H9 (cell line): ENCODE results near the gene IQSEC1. TPM values are rescaled to one million over a fixed set of nuclear protein-coding genes. Genes with fewer than 3 reads are reported as not detected.

Source experiments
- DNase-seq: peaks from one replicate; pipeline ENCODE4 v3.0.0-alpha.2; 2017
- H2AFZ ChIP-seq: one replicate; pipeline ENCODE4 v1.6.1; 2013; ENCODE audit warnings: mild to moderate bottlenecking, low read length, control low read depth, moderate library complexity
- H2AK5ac ChIP-seq: 2 replicates; pipeline ENCODE4 v1.6.1; 2013; ENCODE audit warnings: low read length, control low read depth, mixed read lengths; ENCODE audit not compliant: insufficient read length
- H2BK120ac ChIP-seq: one replicate; pipeline ENCODE4 v1.6.1; 2013; ENCODE audit warnings: low read depth, mild to moderate bottlenecking, low read length, control low read depth, inconsistent platforms; ENCODE audit not compliant: poor library complexity, severe bottlenecking
- H2BK12ac ChIP-seq: 2 replicates; pipeline ENCODE4 v1.6.1; 2013; ENCODE audit warnings: low read length, control low read depth, mixed read lengths, low read depth; ENCODE audit not compliant: insufficient read length
- H2BK15ac ChIP-seq: 2 replicates; pipeline ENCODE4 v1.6.1; 2013; ENCODE audit warnings: low read depth, low read length, control low read depth
- H2BK20ac ChIP-seq: one replicate; pipeline ENCODE4 v1.6.1; 2013; ENCODE audit warnings: low read depth, mild to moderate bottlenecking, low read length, control low read depth, inconsistent platforms; ENCODE audit not compliant: poor library complexity, severe bottlenecking
- H2BK5ac ChIP-seq: 2 replicates; pipeline ENCODE4 v1.6.1; 2013; ENCODE audit warnings: low read length, control low read depth, mixed read lengths; ENCODE audit not compliant: insufficient read length
- H3K14ac ChIP-seq: 2 replicates; pipeline ENCODE4 v1.6.1; 2013; ENCODE audit warnings: low read length, control low read depth; ENCODE audit not compliant: insufficient read depth
- H3K18ac ChIP-seq: 2 replicates; pipeline ENCODE4 v1.6.1; 2013; ENCODE audit warnings: low read depth, mild to moderate bottlenecking, mixed read lengths, low read length, control low read depth; ENCODE audit not compliant: insufficient read length
- H3K23ac ChIP-seq: 2 replicates; pipeline ENCODE4 v1.6.1; 2013; ENCODE audit warnings: low read length, control low read depth, mixed read lengths, low read depth; ENCODE audit not compliant: insufficient read length
- H3K23me2 ChIP-seq: 2 replicates; pipeline ENCODE4 v1.6.1; 2013; ENCODE audit warnings: low read depth, mild to moderate bottlenecking, mixed read lengths, low read length, control low read depth; ENCODE audit not compliant: insufficient read length, poor library complexity, severe bottlenecking
- H3K27ac ChIP-seq: 2 replicates; pipeline ENCODE4 v1.5.1; 2013; ENCODE audit warnings: low read length, control low read depth, mixed read lengths, low read depth; ENCODE audit not compliant: insufficient read length
- H3K27me3 ChIP-seq: 2 replicates; pipeline ENCODE4 v1.6.1; 2013; ENCODE audit warnings: low read length, control low read depth, inconsistent platforms; ENCODE audit not compliant: insufficient read depth
- H3K4ac ChIP-seq: 2 replicates; pipeline ENCODE4 v1.6.1; 2013; ENCODE audit warnings: low read depth, mild to moderate bottlenecking, control low read depth, inconsistent platforms, low read length, moderate library complexity
- H3K4me1 ChIP-seq: 2 replicates; pipeline ENCODE4 v1.6.1; 2013; ENCODE audit warnings: low read length, control low read depth, inconsistent platforms; ENCODE audit not compliant: insufficient read depth
- H3K4me2 ChIP-seq: 2 replicates; pipeline ENCODE4 v1.6.1; 2013; ENCODE audit warnings: low read length, control low read depth, mixed read lengths; ENCODE audit not compliant: insufficient read length, insufficient read depth
- H3K56ac ChIP-seq: 2 replicates; pipeline ENCODE4 v1.6.1; 2013; ENCODE audit warnings: low read depth, mild to moderate bottlenecking, mixed read lengths, low read length, control low read depth; ENCODE audit not compliant: insufficient read length
- H3K79me1 ChIP-seq: 2 replicates; pipeline ENCODE4 v1.6.1; 2013; ENCODE audit warnings: low read depth, mild to moderate bottlenecking, moderate library complexity, low read length, control low read depth, inconsistent platforms; ENCODE audit not compliant: insufficient read depth, poor library complexity, severe bottlenecking
- H3K79me2 ChIP-seq: 2 replicates; pipeline ENCODE4 v1.6.1; 2013; ENCODE audit warnings: low read length, control low read depth, inconsistent platforms; ENCODE audit not compliant: insufficient read depth
- H3K9ac ChIP-seq: 2 replicates; pipeline ENCODE4 v1.6.1; 2013; ENCODE audit warnings: low read length, control low read depth, mixed read lengths; ENCODE audit not compliant: insufficient read length; ENCODE audit errors: extremely low read depth
- H3K9me3 ChIP-seq: one replicate; pipeline ENCODE4 v1.6.1; 2013; ENCODE audit warnings: low read depth, low read length, inconsistent platforms; ENCODE audit not compliant: control insufficient read depth
- H3T11ph ChIP-seq: one replicate; pipeline ENCODE4 v1.6.1; 2013; ENCODE audit warnings: mild to moderate bottlenecking, low read length, control low read depth, inconsistent platforms
- H4K20me1 ChIP-seq: one replicate; pipeline ENCODE4 v1.6.1; 2013; ENCODE audit not compliant: control insufficient read depth, insufficient read length, insufficient read depth
- H4K5ac ChIP-seq: 2 replicates; pipeline ENCODE4 v1.6.1; 2013; ENCODE audit warnings: low read depth, mild to moderate bottlenecking, mixed read lengths, low read length, control low read depth; ENCODE audit not compliant: insufficient read length
- H4K8ac ChIP-seq: replicated peaks from 2 replicates; pipeline ENCODE4 v1.6.1; 2013; ENCODE audit warnings: low read length, control low read depth, mixed read lengths, low read depth; ENCODE audit not compliant: insufficient read length
- H4K91ac ChIP-seq: 2 replicates; pipeline ENCODE4 v1.6.1; 2013; ENCODE audit warnings: low read depth, mild to moderate bottlenecking, moderate library complexity, mixed read lengths, low read length, control low read depth; ENCODE audit not compliant: insufficient read length
- H3K27ac Mint-ChIP-seq, 3 experiments: 2 replicates in 2 of 3; 3 replicates in 1 of 3; pipeline ENCODE4 v1.8.0; 2020 to 2021; ENCODE audit warnings: mixed read lengths in 3 of 3, mild to moderate bottlenecking in 1 of 3, moderate library complexity in 1 of 3
- H3K27me3 Mint-ChIP-seq: 2 replicates; pipeline ENCODE4 v1.8.0; 2021; ENCODE audit warnings: low read depth, mild to moderate bottlenecking, moderate library complexity, mixed read lengths
- H3K36me3 Mint-ChIP-seq, 3 experiments: 2 replicates in 2 of 3; 3 replicates in 1 of 3; pipeline ENCODE4 v1.8.0; 2020 to 2021; ENCODE audit warnings: low read depth in 3 of 3, mixed read lengths in 3 of 3; ENCODE audit not compliant: insufficient read depth in 1 of 3
- H3K4me1 Mint-ChIP-seq, 2 experiments: 2 replicates each; pipeline ENCODE4 v1.8.0; 2020; ENCODE audit warnings: mixed read lengths in 2 of 2
- H3K4me3 Mint-ChIP-seq, 2 experiments: 2 replicates in 1 of 2; 3 replicates in 1 of 2; pipeline ENCODE4 v1.8.0; 2020 to 2021; ENCODE audit warnings: mild to moderate bottlenecking in 2 of 2, mixed read lengths in 2 of 2, moderate library complexity in 1 of 2
- H3K9me3 Mint-ChIP-seq, 2 experiments: 2 replicates in 1 of 2; 3 replicates in 1 of 2; pipeline ENCODE4 v1.8.0; 2020; ENCODE audit warnings: mild to moderate bottlenecking in 2 of 2, mixed read lengths in 2 of 2, moderate library complexity in 1 of 2
- CTCF ChIP-seq: fragments of 200-600 bp; sonication (generic); conservative IDR thresholded peaks from 3 replicates; pipeline ENCODE4 v1.8.0; 2021; ENCODE audit warnings: antibody characterized with exemption, mild to moderate bottlenecking
- WGBS: extraction: QIAGEN DNeasy Blood & Tissue Kit; methylation state at CpG from one replicate; pipeline ENCODE4 v1.1.7; 2013; ENCODE audit warnings: missing lambda C conversion rate, low lambda C conversion rate, mixed read lengths; ENCODE audit not compliant: insufficient read length; ENCODE audit errors: extremely low coverage; 5-methylcytosine and 5-hydroxymethylcytosine counted together
- total RNA-seq: library from RNA; stranded (reverse); gene quantifications from 2 replicates; pipeline ENCODE4 v1.2.1, GENCODE V29; 2021

The IQSEC1 gene
- total RNA-seq, 1 experiment from 2014 or later: 19.1 TPM

DNA sequence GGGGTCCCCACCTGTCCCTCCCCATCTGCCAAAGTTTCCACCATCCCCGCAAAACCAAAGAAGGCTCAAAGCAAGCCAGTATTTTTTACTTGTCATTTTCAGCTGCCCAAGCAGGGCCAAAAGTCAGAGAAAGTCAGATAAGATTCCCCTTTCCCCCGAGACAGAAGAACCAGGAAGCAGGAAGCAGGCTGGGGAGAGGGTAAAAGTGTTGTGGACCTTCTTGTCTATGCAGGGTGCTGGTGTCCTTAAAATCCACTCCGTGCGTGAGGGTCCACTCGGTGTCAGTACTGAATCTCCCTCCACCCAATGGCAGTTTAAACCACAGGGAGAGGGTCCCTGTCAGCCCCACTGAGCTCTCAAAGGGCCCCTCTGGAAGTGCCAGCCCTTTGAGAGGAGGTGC, 211.6 kb downstream of the IQSEC1 start:
- Mint-ChIP-seq H3K27me3 (peaks cover 42% of the 10 kb centered on the region), H3K4me3 (no peak overlapping the region), H3K27ac (no peak overlapping the region), H3K9me3 (peaks cover 8 to 9% of the 10 kb centered on the region in 2 experiments), H3K36me3 (peaks cover 0 to 2% (median 0%) of the 10 kb centered on the region in 3 experiments; a peak in 1 of 7 replicates), H3K4me1 (0 out of 4 replicates have a peak, but pooled peaks cover 2 to 3% of the 10 kb centered on the region in 2 experiments)
- no peaks in the 10 kb centered on the region for H3K79me2 ChIP-seq
- no peak for TF ChIP-seq CTCF
- no peak overlapping the region for H3K4ac ChIP-seq
- H3K27ac ChIP-seq: no peak overlapping the region
- H4K8ac ChIP-seq: no peak overlapping the region
- no peak overlapping the region for H2BK120ac ChIP-seq
- H2BK20ac ChIP-seq: no peak overlapping the region
- no peak overlapping the region for H2BK15ac ChIP-seq
- no peak overlapping the region for H4K5ac ChIP-seq
- H3K4me1 ChIP-seq: no peaks in the 10 kb centered on the region
- H3K23ac ChIP-seq: no peak overlapping the region
- H3K9ac ChIP-seq: no peak overlapping the region
- H4K20me1 ChIP-seq: no peaks in the 10 kb centered on the region
- no peaks in the 10 kb centered on the region for H3K27me3 ChIP-seq
- no peak overlapping the region for H3T11ph ChIP-seq
- H3K14ac ChIP-seq: no peak overlapping the region
- no peak overlapping the region for H2AK5ac ChIP-seq
- H2BK12ac ChIP-seq: no peak overlapping the region
- no peaks in the 10 kb centered on the region for H3K79me1 ChIP-seq
- H3K56ac ChIP-seq: no peak overlapping the region
- no peak overlapping the region for H2BK5ac ChIP-seq
- DNase-seq: no peak
- WGBS: no CpG with 5 or more reads among the region's 5 CpGs
- no peak overlapping the region for H4K91ac ChIP-seq
- H2AFZ ChIP-seq: no peak overlapping the region
- no peaks in the 10 kb centered on the region for H3K23me2 ChIP-seq
- no peak overlapping the region for H3K18ac ChIP-seq
- H3K4me2 ChIP-seq: no peak overlapping the region
- H3K9me3 ChIP-seq: no peaks in the 10 kb centered on the region
